Epithelial cell of proximal tubule (primary cell): ENCODE results near the gene FAM131B. TPM values are rescaled to one million over a fixed set of nuclear protein-coding genes. Genes with fewer than 3 reads are reported as not detected.
A peak's percentile ranks its signal among the peaks of the same experiment; 100 is the strongest.

Experiments
- DNase-seq: peaks from one replicate; pipeline ENCODE4 v3.0.0-alpha.2; 2011; ENCODE audit warnings: low read depth
- H3K4me3 ChIP-seq: 2 replicates; pipeline ENCODE4 v1.5.1; 2011; ENCODE audit warnings: low read depth, mild to moderate bottlenecking, low read length
- total RNA-seq: library from RNA; depleted of rRNA; stranded (reverse); fragments of >200 nt; gene quantifications from 2 replicates; pipeline ENCODE4 v1.2.3, GENCODE V29; 2015
- TF ChIP-seq, protein P1 (sequence below): conservative IDR thresholded peaks from 2 replicates; pipeline ENCODE4 v1.5.1; 2012; ENCODE audit warnings: low read depth, mild to moderate bottlenecking, low read length

The FAM131B gene
- total RNA-seq, 1 donor from 2014 or later = 1.5 TPM

DNA sequence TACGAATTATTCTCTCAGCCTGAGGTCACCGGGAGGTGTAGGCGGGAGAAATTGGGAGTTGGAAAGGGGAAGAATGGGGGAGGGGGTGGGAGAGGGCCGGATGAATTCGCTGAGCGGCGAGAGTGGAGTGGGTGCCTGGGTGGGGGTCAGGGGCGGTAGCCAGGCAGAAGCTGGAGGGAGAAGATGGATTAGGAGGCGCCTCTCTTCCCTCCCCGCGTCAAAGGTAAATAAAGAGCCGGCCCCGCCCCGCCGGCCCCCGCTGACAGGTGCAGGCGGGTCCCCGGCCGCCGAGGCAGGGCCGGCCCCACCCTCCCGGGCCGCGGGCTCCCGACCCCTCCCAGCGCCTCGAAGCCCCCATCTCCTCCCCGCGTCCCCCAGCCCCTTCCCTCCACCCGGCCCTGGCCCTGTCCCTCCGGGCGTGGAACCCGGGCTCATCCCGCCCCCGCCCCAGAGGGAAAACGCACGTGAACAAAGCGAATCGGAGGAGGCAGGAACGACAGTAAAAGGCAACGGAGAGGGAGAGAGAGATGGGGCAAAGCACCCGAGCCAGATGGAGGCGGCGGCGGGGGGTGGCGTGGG lies 872 bp downstream of the FAM131B start:
- DNase-seq = no peak
- TF ChIP-seq, protein P1, sequence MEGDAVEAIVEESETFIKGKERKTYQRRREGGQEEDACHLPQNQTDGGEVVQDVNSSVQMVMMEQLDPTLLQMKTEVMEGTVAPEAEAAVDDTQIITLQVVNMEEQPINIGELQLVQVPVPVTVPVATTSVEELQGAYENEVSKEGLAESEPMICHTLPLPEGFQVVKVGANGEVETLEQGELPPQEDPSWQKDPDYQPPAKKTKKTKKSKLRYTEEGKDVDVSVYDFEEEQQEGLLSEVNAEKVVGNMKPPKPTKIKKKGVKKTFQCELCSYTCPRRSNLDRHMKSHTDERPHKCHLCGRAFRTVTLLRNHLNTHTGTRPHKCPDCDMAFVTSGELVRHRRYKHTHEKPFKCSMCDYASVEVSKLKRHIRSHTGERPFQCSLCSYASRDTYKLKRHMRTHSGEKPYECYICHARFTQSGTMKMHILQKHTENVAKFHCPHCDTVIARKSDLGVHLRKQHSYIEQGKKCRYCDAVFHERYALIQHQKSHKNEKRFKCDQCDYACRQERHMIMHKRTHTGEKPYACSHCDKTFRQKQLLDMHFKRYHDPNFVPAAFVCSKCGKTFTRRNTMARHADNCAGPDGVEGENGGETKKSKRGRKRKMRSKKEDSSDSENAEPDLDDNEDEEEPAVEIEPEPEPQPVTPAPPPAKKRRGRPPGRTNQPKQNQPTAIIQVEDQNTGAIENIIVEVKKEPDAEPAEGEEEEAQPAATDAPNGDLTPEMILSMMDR = no peak

DNA sequence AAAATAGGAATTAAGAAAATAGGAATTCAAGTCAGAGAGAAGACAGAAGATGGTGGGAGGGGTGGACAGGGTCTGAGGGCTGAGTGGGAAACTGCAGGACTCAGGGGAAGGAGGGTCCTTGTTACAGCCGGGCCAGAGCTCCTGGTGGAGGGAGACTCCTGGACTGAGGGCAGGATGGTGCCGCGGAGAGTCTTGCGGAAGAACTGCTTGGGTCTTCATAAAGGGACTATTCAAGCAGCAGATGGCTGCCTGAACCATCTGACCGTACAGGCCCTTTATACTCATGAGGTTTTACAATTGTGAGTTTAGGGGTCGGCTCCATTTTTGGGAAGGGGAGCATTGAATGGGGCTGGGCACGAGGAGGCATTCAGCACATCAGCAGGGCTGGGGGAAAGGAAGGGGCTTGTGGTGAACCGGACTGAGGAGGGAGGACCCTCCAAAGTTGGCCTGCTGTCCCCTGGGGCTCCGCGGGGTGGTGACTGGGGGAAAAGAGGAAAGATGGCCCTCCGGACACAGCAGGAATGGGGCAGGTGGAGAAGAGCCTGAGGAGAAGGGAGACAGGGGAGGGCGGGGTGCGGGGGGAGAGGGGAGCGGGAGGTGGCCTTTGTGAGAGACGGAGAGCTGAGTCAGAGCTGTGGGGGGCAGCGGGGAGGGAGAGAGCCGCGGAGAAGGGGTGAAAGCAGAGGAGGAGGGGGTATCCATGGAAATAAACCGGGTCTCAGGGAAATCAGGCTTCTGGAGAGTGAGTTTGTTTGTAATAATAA lies 1.5 kb downstream of the FAM131B start:
- DNase-seq = no peak

More for the DNA sequence above, 872 bp downstream of the FAM131B start:
- H3K4me3 ChIP-seq = peak overlapping the region; percentile 41

DNA sequence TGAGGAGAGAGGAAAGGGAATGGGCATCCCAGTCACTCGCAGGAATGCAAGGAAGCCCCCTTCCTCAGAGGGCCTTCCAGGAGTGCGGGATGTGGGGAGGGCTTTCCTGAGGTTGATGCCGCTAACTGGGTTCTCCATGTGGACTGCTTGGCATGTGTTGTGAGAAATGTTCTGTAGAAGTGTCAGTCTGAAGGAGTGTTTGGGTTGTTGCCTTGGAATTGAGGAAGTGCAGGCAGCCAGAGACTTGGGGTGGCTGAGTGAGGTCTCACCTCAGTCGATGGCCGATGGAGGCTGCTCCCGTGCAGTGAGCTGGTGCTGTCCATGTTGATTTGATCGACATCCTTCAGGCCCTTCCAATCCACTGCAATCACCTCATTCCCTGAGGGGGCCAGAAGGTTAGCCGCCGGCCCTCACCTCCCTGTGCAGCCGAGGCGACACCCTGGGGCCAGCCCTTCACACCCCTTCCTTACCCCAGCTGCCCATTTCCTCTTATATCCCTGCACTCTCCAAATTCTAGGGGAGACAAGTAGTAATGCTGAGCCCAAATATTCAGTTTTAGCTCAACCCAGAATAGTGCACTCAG lies 2.7 kb downstream of the FAM131B start:
- no peak overlapping the region for H3K4me3 ChIP-seq
- DNase-seq = no peak
- TF ChIP-seq, protein P1 = no peak

More for the DNA sequence above, 1.5 kb downstream of the FAM131B start:
- TF ChIP-seq, protein P1 = no peak
- no peak overlapping the region for H3K4me3 ChIP-seq

DNA sequence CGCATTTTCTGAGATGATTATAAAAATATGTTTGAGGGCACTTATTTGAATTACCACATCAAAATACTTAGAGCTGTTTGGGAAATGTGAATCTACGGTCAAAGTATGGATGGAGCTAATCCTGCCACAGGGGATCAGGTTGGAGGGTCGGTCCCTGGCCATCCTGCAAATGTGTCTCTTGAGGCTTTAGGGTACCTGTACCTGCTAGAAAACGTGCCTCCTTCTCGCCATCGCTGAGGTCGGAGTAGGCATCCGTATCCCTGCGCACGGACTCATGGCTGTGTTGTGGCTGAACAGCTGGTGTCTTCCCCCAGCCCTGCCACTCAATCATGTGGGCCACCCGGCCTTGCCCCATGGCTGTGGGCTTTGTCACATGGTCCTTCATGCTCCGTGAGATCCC lies 3.9 kb downstream of the FAM131B start:
- DNase-seq = no peak
- H3K4me3 ChIP-seq = no peak overlapping the region
- TF ChIP-seq, protein P1 = no peak

DNA sequence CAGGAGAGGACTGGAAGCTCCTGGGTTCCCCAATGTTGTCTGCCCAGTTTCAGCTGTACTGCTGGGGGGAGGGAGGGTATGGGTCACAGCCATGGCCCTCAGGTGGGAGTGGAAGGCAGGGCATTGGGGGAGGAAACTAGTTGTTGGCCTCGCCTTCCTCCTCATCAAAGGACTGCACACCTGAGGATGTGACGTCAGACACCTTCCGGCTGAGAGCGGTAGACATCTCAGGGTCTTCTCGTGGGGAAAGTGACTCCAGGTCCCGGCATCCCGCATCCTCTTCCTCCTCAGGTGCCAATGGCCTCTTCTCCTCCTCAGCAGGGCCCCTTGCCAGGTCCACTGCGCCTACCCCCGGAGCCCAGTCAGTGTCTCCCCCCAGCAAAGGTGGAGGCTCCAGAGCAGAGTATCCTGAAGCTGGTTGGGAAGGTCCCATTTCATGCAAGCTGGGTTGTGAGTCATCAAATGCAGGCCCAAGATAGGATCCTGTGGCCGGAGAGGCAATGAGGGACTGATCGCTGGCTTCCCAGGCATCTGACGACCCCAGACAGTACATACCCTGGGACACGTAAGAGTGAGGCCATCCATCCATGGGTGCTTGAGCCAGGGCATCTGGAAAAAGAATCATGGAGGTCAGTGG lies 6.0 kb downstream of the FAM131B start:
- no peak overlapping the region for H3K4me3 ChIP-seq
- DNase-seq = no peak
- TF ChIP-seq, protein P1 = no peak

DNA sequence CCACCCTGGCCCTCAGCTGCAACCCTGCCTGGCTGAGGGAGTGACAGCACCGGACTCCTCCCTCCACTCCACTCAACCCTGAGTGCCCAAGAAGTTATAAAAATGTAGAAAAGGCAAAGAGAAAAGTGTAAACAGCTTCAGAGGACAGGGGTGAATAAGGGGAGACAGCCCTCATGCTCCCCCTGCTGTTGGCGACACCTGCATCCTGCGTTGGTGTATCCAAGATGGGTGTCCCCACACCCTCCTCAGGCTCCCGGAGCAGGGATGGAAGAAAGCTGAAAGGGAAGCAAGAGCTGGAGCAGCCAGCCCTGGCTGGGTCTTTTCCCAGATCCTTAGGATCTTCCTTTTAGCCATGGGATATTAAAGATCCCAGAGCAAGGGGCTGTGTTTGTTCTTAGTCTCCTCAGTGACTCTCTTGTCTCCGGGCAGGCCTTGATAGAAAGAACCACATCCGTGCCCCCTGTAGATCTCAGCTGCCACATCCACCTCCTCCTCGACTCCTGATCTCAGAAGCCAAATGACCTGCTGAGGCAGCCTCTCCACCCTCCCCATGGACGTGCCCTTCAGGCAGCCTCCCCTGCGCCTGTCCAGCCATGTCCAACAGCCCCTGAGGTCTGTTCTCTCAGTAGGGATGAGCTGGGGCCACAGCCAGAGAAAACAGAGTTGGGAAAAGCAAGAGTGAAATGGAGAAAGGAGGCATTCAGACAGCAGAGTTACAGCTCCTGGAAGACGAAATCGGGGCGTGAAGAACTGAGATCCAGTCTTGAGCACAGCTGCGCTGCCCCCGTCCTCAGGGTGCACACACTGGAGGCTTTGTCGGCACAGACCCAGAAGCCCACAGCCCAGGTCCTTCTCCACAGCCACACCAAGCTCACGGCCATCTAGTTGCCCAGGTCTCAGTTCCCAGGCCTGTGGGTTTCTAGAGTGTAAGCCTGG lies 6.8 kb downstream of the FAM131B start:
- no peak for DNase-seq
- TF ChIP-seq, protein P1 = no peak
- H3K4me3 ChIP-seq = no peak overlapping the region
